ENCODE results near the gene JPH4.

JPH4 gene

DNA sequence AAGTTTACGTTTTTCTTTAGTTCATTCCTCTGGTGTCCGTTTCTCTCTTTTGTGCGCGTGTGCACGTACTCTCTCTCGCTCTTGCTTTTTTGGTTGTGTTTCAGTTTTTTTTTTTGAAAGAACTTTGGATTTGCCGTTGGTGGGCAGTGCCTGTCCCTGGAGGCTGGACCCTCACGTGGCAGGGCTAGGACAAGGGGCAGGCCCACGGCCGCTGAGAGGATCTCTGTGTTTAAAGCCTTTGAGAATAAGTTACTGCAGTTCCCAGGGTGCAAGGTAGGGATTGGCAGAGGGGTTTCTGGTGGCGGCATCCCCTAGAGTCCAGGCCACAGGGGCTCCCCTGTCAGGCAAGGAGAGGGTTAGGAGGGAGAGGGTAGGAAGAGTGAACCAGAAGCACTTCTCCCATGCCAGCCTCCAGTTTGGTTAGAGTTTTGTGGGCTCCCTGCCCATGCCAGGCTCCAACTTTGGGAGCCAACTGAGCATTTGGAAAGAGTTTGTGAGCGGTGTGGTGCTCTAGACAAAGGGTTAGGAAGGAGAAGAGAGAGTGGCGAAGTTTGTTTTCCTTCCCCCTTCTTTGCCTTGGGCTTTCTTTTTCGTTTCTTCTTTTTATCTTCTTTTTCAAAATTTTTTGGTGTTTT, 57.6 kb downstream of the JPH4 start:
- Histone ChIP-seq H3K4me3 (ENCODE audit: low read depth in 1 of 2, low read length in 1 of 2) (no peak overlapping the region), H3K27ac (no peak overlapping the region), H3K9me3 (no peaks in the 10 kb centered on the region), H3K27me3 (no peaks in the 10 kb centered on the region), H3K36me3 (peaks cover 3% of the 10 kb centered on the region), H3K4me1 (ENCODE audit: control insufficient read depth in 1 of 2, insufficient read depth in 1 of 2, low read depth in 1 of 2, low read length in 1 of 2) (peaks cover 27 to 40% of the 10 kb centered on the region in 2 experiments)
- TF ChIP-seq, protein P1, sequence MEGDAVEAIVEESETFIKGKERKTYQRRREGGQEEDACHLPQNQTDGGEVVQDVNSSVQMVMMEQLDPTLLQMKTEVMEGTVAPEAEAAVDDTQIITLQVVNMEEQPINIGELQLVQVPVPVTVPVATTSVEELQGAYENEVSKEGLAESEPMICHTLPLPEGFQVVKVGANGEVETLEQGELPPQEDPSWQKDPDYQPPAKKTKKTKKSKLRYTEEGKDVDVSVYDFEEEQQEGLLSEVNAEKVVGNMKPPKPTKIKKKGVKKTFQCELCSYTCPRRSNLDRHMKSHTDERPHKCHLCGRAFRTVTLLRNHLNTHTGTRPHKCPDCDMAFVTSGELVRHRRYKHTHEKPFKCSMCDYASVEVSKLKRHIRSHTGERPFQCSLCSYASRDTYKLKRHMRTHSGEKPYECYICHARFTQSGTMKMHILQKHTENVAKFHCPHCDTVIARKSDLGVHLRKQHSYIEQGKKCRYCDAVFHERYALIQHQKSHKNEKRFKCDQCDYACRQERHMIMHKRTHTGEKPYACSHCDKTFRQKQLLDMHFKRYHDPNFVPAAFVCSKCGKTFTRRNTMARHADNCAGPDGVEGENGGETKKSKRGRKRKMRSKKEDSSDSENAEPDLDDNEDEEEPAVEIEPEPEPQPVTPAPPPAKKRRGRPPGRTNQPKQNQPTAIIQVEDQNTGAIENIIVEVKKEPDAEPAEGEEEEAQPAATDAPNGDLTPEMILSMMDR (IDR thresholded peaks at IDR 0.05) = no peak

DNA sequence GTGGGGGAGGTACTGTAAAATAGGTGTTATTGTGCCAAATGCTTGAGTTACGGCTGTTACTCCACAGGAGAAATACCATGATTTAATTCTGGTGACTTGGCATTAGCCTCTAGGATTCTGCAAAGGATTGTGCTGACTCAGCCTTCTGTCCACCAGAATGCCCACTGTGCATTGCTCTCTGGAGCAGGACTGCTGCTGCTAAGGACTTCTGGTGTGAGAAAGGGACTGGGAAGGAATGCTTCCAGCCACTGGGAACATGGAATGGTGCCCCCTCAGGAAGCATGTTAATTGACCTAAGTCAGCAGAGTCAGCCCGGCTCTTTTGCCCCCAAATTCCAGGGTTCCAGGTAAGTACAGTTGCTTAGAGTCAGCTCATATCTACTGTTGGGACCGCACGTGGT, 59.9 kb downstream of the JPH4 start:
- H3K27me3 ChIP-seq = no peaks in the 10 kb centered on the region
- TF ChIP-seq, protein P1 (IDR thresholded peaks at IDR 0.05) = no peak
- H3K4me1 ChIP-seq (ENCODE audit: control insufficient read depth in 1 of 2, insufficient read depth in 1 of 2, low read depth in 1 of 2, low read length in 1 of 2) = peaks cover 18 to 28% of the 10 kb centered on the region in 2 experiments
- H3K27ac ChIP-seq = no peak overlapping the region
- no peaks in the 10 kb centered on the region for H3K9me3 ChIP-seq
- no peaks in the 10 kb centered on the region for H3K36me3 ChIP-seq
- H3K4me3 ChIP-seq (ENCODE audit: low read depth in 1 of 2, low read length in 1 of 2) = no peak overlapping the region

All from neutrophil (primary cell).